Ureter (tissue), 1 donor: ENCODE results near the gene NREP. TPM values are rescaled to one million over a fixed set of nuclear protein-coding genes. Genes with fewer than 3 reads are reported as not detected.

Experiments used
- DNase-seq: peaks from one replicate; pipeline ENCODE4 v3.0.0-alpha.2; 2020; ENCODE audit warnings: low spot score
- total RNA-seq: library from RNA; stranded (reverse); gene quantifications from one replicate; pipeline ENCODE4 v1.2.4, GENCODE V29; 2023
- donor health status: DM: yes; HTN: yes; CAD: no.

NREP gene
- total RNA-seq, 1 donor from 2014 or later: 8.5 TPM

- DNase-seq: no peak
Measured at GRCh38 chr5:111765613-111766571, 8.9 kb upstream of the NREP start.

DNA sequence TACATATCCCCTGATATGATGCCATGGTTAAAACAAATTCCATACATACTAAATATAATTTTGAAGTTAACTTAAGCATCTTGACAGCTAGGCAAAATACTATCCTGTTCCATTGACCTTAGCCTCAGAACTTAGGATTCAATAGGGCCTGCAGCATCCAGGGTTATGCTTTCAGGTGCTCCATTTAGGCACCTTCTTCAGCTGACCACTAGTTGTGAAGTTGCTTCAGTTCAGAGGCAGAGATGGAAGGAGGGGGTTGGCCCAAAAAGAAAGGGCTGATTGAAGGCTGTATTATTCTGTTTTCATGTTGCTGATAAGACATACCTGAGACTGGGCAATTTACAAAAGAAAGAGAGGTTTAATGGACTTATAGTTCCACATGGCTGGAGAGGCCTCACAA lies 7.0 kb upstream of the NREP start:
- no peak for DNase-seq

DNA sequence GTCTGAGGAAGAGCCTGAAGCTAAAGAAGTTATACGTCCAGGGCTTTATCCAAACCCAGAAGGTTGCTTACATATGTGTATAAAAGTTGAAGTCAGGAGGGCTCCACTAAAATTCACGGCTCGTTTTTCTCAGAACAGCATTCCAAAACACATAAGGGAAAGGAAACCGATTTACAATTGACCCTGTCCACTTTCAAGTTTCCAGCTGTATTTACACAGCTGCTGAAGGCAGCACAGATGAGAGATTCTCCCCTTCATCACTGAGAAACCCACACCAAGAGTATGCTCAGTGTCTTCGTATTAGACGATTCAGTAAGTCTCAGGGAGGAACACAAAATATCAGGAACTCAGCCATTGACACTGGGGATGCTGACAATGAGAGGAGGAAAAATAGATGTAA lies 5.9 kb upstream of the NREP start:
- DNase-seq: no peak

GRCh38 chr5:111758284-111758628 lies 1.3 kb upstream of the NREP start:
- DNase-seq: no peak

- DNase-seq: peak; percentile 90
Measured at GRCh38 chr5:111757355-111758283, 625 bp upstream of the NREP start.

GRCh38 chr5:111755942-111756381 lies 1.0 kb downstream of the NREP start:
- DNase-seq: no peak

DNA sequence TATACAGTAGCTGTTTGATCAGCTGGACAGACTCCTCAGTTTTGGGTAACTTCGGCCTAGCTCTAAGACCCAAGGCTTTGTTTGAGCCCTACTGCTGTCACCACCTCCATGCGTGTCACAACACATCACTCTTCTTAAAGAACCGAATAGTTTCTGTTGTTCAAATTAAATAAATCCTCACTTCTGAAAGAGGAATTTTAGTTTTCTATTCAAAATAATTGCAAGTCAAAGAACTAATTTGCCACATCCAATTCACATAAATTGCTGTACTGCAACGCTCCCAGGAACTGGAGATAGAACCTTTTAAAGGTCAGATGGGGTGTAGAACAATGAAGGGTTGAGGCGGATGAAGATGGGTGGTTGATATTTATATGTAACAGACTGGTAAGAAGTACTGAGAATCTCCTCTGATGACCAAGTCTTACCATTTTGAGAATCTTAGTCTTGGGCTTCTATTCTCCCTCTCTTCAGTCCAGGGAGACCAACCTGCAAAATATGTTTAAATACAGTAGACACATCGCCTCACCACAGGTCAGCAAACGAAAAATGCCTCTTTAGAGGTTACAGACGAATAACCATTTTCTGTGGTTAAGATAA lies 1.6 kb downstream of the NREP start:
- DNase-seq: no peak

DNA sequence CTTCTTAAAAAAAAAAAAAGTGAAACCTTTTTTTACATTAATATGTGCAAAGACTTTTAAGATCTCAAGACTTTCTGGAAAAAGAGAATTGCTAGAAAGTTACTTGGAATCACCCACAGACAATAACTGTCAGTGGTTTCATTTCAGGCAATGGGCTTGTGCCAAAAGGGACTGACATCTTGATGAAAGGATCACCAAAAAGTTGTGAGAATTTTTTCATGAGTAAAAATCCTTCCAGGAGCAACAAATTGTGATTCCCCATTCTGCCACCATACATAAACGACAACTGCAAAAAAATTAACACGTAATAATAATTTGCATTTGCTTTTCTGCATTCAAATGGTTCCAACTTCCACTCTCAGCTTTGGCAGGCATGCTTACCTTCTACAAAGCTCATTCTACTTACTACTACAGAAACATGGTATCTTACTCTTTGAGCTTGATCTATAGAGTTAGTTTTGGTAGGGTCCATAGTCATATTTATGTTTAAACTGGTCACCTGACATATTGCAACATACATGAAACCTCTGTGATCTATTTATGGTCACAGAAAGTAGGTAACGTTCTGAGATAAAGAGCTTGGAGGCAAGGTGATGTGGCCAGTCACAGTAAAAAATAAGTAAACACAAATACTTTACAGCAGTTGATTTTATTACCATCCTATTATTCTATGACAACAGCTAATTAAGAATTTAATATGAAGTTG lies 3.0 kb downstream of the NREP start:
- DNase-seq: no peak

DNA sequence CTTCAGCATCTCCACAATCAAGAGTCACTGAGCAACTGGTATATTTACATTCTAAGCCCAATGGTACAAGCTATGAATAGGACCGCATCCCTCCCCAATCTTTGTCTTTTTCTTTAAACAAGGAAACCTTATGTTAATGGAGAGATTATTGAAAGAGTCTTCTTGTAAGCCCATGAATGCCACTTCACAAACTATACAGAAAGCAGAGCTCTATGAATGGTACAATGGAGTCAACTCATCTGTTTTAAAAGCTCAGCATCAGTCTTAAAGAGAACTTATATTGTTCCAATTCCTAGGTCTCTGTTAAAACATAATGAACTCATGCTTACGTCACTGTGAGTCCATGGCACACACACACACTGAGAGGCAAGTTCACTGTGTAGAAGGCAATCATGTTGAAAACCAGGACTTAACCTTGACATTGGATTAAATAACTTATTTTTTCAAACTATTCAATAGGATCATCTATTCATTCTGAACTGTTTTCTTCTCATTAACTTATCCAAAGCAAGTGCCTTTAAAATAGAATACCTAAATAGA lies 4.5 kb downstream of the NREP start:
- no peak for DNase-seq

DNA sequence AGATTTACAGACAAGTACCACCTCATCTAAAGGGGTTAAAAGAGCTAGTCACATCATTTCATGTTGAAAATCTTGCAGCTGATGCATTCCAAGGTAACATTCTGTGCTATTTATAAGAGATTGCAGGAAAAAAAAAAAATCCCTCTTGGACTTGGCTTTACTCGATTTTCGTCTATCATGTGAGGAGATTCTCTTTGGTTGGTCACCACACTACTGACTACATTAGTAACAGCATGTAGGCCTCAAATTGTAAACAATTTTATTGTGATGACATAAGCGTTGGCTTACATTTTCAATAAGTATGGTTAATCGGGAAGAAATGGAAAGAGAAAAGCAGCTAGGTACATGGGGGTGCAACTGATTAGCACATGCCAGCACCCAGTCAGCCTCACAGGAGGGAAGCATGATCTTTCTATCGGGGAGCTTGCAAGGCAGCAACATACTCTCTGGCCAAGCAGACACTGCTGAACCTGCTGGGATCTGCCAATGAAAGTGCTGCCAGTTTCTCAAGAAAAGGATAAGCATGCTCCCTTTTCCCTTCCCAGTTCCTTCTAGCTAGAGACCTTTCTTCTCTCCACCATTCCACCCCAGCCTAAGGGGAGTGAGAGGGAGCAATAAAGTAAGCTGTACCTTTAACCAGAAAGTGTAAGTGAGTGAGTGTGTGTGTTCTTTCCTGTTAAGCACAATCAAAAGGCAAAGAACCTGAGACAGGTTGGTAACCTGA lies 7.5 kb downstream of the NREP start:
- DNase-seq: no peak

GRCh38 chr5:111748304-111748763 lies 8.7 kb downstream of the NREP start:
- no peak for DNase-seq

DNA sequence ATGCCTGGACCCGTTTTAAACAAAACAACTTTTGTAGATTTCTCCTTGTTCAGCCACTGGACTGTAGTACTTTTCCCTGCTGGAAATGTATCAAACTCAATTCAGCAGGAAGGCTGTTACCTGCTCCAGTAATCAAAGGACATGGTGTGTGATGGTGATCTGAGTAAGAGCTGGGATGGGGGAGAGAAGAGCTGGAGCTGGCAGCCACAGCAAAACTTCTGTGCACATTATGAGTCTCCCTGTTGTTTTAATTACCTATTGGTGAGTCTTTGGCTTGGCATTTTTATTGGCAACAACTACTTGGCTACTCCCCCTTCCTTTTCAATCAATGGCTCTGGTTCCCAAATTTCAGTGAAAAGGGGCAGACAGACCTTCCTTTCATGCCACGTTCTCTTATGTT lies 9.7 kb downstream of the NREP start:
- no peak for DNase-seq

GRCh38 chr5:111746791-111747190 lies 10.2 kb downstream of the NREP start:
- DNase-seq: no peak

- DNase-seq: no peak
Measured at GRCh38 chr5:111745075-111745739, 11.8 kb downstream of the NREP start.

- DNase-seq: no peak
Measured at GRCh38 chr5:111744455-111744854, 12.5 kb downstream of the NREP start.

DNA sequence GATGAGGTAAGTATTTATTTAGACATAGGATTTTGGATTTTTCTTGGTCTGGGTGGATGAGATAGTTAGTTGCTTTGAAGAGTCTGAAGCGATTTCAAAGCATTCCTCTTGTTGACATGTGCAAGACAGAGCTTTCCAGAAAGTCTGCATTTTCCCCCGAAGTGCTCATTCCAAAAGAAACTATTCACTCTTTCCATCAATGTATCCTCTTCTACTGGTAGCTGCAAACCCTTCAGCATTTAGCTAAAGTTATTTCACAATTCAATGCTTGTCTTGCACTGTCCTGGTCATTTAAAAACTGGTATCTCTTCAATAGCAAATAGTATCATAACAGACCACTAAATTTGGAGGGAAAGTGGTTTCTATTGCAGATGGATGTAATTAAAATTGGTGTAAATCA lies 13.0 kb downstream of the NREP start:
- DNase-seq: no peak

DNA sequence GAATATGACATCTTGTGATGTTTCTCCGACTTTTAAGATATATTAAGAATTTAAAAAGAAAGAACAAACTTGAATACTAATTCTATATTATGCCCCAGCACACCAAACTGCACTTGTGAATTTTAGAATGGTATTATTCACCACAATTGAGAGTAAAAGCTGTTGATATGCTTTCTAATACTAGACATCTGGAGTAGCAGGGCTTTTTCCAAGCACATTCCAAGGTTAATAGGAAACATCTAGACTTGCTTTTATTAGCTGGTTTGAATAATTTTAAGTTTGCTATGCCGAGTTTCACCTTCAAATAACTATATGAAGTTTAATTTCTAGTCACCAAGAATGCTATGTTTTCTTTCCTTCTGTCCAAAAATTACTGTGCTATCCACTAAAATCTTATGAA lies 13.5 kb downstream of the NREP start:
- DNase-seq: no peak

GRCh38 chr5:111742177-111742994 lies 14.6 kb downstream of the NREP start:
- DNase-seq: no peak

- DNase-seq: no peak
Measured at GRCh38 chr5:111741278-111741677, 15.7 kb downstream of the NREP start.
